Cardiac fibroblast (primary cell): ENCODE measurements around the gene ZNF319.

Experiments
- DNase-seq, 2 donors: peaks; one replicate each; pipeline versions ENCODE4 v3.0.0 to v3.0.0-alpha.2; 2010; ENCODE audit warnings: low read depth in 2 of 2
- H3K4me3 ChIP-seq, 2 donors: replicated peaks in 1 of 2; 1 replicate in 1 of 2; 2 replicates in 1 of 2; pipeline ENCODE4 v1.5.1; 2011; ENCODE audit warnings: low read depth in 2 of 2, low read length in 2 of 2, mild to moderate bottlenecking in 2 of 2, moderate library complexity in 1 of 2
- CTCF ChIP-seq: IDR thresholded peaks from one replicate; pipeline ENCODE4 v1.5.1; 2011; ENCODE audit warnings: low read depth, mild to moderate bottlenecking, low read length, inconsistent platforms

ZNF319 gene

GRCh38 chr16:57972306-57972705, 28.2 kb downstream of the ZNF319 start:
- no peak overlapping the region for H3K4me3 ChIP-seq
- no peak for DNase-seq
- TF ChIP-seq CTCF: no peak

- no peak overlapping the region for H3K4me3 ChIP-seq
- no peak for TF ChIP-seq CTCF
- DNase-seq: no peak
Measured at GRCh38 chr16:57971848-57972247, 28.6 kb downstream of the ZNF319 start.

- H3K4me3 ChIP-seq: no peak within 1 kb of the TSS
- TF ChIP-seq CTCF: no peak
- DNase-seq: no peak
Measured at GRCh38 chr16:57970970-57971369, 29.5 kb downstream of the ZNF319 start, which contains the start of gene CNGB1. CNGB1 (minus strand) TSS chr16:57971128; CDS start chr16:57967286, 3,842 bp downstream.

- no peak overlapping the region for H3K4me3 ChIP-seq
- DNase-seq: no peak
Measured at GRCh38 chr16:57970319-57970718, 30.2 kb downstream of the ZNF319 start.

GRCh38 chr16:57969451-57970123, 30.9 kb downstream of the ZNF319 start:
- TF ChIP-seq CTCF: no peak
- no peak overlapping the region for H3K4me3 ChIP-seq
- DNase-seq: no peak

More at GRCh38 chr16:57970319-57970718, 30.2 kb downstream of the ZNF319 start:
- no peak for TF ChIP-seq CTCF

GRCh38 chr16:57967916-57968315, 32.6 kb downstream of the ZNF319 start:
- TF ChIP-seq CTCF: no peak
- no peak for DNase-seq
- no peak overlapping the region for H3K4me3 ChIP-seq

- no peak for TF ChIP-seq CTCF
- no peak for DNase-seq
- H3K4me3 ChIP-seq: no peak overlapping the region
Measured at GRCh38 chr16:57966986-57967385, 33.5 kb downstream of the ZNF319 start.
